ENCODE results near the gene PTPN21. TPM values are rescaled to one million over a fixed set of nuclear protein-coding genes. Genes with fewer than 3 reads are reported as not detected.

PTPN21 gene
- total RNA-seq, 1 donor from 2014 or later: 47.6 TPM

GRCh38 chr14:88552876-88553275, 1.9 kb downstream of the PTPN21 start:
- Histone ChIP-seq H3K4me3 (peak overlapping the region; percentile 76), H3K27me3 (ENCODE audit: low read depth) (peaks cover 7% of the 10 kb centered on the region), H3K9me3 (no peaks in the 10 kb centered on the region), H3K36me3 (peaks cover 24% of the 10 kb centered on the region), H3K4me1 (peaks cover 27% of the 10 kb centered on the region), H3K27ac (no peak overlapping the region)
- no peak for TF ChIP-seq CTCF (IDR thresholded peaks at IDR 0.05)
- ATAC-seq (no peak), DNase-seq (no peak)
- intact Hi-C loops (cut with DNase I): no loop called here

- ATAC-seq: peak in 1 of 2 donors; percentile 5
- intact Hi-C loops (cut with DNase I): no loop called here
- TF ChIP-seq CTCF (IDR thresholded peaks at IDR 0.05): no peak
- Histone ChIP-seq H3K4me1 (peaks cover 27% of the 10 kb centered on the region), H3K36me3 (peaks cover 29% of the 10 kb centered on the region), H3K4me3 (peak overlapping the region; percentile 76), H3K9me3 (no peaks in the 10 kb centered on the region), H3K27me3 (ENCODE audit: low read depth) (peaks cover 7% of the 10 kb centered on the region), H3K27ac (peak overlapping the region; percentile 64)
- no peak for DNase-seq
Measured at GRCh38 chr14:88551980-88552431, 2.8 kb downstream of the PTPN21 start.

- Histone ChIP-seq H3K36me3 (peaks cover 29% of the 10 kb centered on the region), H3K9me3 (no peaks in the 10 kb centered on the region), H3K4me1 (peaks cover 27% of the 10 kb centered on the region), H3K4me3 (peak overlapping the region; percentile 76), H3K27me3 (ENCODE audit: low read depth) (peaks cover 7% of the 10 kb centered on the region), H3K27ac (peak overlapping the region; percentile 64)
- intact Hi-C loops (cut with DNase I): no loop called here
- DNase-seq: peak; percentile 81
- TF ChIP-seq CTCF (IDR thresholded peaks at IDR 0.05): peak; percentile 39
- peak; percentile 79 to 87 for ATAC-seq
Measured at GRCh38 chr14:88551094-88551870, 3.5 kb downstream of the PTPN21 start.

GRCh38 chr14:88550078-88550477, 4.7 kb downstream of the PTPN21 start:
- TF ChIP-seq CTCF (IDR thresholded peaks at IDR 0.05): no peak
- intact Hi-C loops (cut with DNase I): no loop called here
- H3K4me3 ChIP-seq: no peak overlapping the region
- no peak overlapping the region for H3K27ac ChIP-seq
- peaks cover 29% of the 10 kb centered on the region for H3K36me3 ChIP-seq
- H3K9me3 ChIP-seq: no peaks in the 10 kb centered on the region
- peaks cover 7% of the 10 kb centered on the region for H3K27me3 ChIP-seq (ENCODE audit: low read depth)
- H3K4me1 ChIP-seq: peaks cover 27% of the 10 kb centered on the region
- DNase-seq: no peak
- ATAC-seq: no peak

- Histone ChIP-seq H3K36me3 (peaks cover 29% of the 10 kb centered on the region), H3K27ac (no peak overlapping the region), H3K4me3 (no peak overlapping the region), H3K27me3 (ENCODE audit: low read depth) (no peaks in the 10 kb centered on the region), H3K4me1 (peaks cover 15% of the 10 kb centered on the region), H3K9me3 (no peaks in the 10 kb centered on the region)
- DNase-seq: no peak
- intact Hi-C loops (cut with DNase I): no loop called here
- ATAC-seq: no peak
- no peak for TF ChIP-seq CTCF (IDR thresholded peaks at IDR 0.05)
Measured at GRCh38 chr14:88547386-88547780, 7.4 kb downstream of the PTPN21 start.
